HG02852 (cell line): ENCODE measurements around the gene DPT.
A peak's percentile ranks its signal among the peaks of the same experiment; 100 is the strongest.

Source experiments
- ATAC-seq: cut with Tn5 transposase; IDR thresholded peaks from one replicate; pipeline ENCODE4 v1.9.1; 2021; ENCODE audit warnings: mild to moderate bottlenecking, moderate library complexity; ENCODE audit not compliant: unreplicated experiment

DPT gene

DNA sequence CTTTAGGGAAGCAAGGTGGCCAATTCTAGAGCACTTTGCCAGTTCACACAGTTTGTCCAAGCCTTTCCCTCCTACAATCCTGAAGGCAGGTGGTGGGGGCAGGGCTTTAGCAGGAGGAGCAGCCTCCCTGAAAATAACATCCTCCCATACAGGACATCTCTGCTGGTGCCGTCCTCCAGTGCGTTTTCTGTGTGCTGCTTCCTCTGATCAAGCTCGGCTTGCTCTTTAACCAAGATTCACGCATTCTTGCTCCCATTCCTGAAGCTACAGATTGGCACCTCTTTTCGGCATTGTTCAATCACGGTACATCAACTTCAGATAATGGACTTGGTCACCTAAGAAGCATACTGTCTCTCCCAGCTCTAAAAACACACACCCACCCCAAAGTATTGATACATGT is 7.5 kb upstream of the DPT start:
- ATAC-seq: no peak

DNA sequence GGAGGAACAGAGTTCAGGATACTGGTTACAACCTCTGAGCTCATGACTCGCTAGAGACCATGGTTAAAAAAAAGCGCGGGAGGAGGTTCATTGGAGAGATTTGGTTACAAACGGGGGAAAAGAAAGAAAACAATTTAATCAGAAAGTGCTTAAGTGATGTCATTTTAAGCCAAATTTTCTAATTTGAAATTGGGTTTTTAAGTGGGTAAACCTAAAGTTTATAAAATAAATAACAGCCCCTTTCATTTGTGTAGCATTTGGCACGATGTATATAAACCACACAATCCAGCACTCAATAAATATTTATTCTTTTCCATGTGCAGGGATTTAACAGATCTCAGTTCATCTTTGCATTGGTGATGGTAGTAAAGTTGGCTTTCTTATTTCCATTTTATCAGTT is 7.0 kb upstream of the DPT start:
- no peak for ATAC-seq

DNA sequence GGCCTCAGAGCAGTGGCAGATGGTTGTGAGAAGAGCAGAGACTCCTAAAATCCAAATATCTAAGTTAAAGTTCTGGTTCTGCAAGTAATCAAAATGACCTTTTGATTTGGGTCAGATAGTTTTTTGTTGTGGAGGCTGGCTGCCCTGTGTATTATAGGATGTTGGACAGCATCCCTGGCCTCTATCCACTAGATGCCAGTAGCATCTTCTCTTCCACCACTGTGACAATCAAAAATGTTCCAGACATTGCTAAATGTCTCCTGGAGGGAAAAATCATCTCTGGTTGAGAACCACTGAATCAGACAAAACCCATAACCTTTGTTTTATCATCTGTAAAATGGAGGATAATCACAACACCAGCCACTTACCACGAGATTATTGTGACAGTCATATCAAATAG is 5.9 kb upstream of the DPT start:
- ATAC-seq: no peak

DNA sequence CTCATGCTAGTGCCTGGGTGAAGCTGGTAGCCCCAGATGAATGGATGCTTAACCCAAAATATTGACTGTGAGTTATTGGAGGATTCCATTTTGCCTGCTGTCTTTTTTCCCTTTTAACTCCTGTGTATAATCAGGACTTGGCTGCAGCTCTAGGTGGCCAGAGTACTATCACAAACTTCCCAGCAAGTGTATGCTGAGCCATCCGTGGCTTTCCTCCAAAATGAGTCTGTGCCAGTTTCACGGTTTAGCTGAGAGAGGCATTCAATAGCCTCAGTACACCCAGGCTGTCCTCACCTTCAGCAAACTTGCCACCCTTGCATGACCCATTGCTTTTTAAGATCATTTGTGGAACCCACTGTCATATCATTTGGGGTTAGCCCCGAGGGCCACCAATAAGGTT is 5.3 kb upstream of the DPT start:
- no peak for ATAC-seq

DNA sequence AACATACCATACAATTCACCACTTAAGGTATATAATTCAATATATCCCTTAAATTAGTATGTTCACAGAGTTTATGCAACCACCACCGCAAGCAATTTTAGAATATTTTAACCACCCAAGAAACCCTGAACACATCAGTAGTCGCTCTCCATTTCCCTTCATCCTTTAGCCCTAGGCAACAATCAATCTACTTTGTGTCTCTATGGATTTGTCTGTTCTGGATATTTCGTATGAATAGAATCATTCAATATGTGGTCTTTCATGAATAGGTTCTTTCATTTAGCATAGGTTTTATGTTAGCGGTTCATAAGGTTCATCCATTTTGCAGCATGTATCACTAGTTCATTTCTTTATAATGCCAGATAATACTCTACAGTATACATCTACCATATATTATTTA is 4.2 kb upstream of the DPT start:
- no peak for ATAC-seq

DNA sequence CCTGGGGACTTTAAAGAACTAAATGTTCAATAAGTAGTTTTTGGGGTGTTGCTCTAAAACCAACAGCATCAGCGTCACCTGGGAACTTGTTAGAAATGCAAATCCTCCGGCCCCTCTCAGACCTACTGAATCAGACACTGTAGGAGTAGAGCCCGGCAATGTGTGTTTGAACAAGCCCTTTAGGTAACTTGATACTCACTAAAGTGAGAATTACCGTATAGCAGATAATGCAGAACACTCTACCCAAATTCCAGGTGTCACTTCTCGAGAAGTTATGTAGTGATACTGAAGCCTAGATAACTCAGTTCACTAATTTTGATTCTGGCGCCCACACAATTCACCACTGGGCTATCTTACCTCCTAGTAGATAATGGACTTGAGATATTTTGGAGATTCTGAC is 3.7 kb upstream of the DPT start:
- ATAC-seq: no peak

DNA sequence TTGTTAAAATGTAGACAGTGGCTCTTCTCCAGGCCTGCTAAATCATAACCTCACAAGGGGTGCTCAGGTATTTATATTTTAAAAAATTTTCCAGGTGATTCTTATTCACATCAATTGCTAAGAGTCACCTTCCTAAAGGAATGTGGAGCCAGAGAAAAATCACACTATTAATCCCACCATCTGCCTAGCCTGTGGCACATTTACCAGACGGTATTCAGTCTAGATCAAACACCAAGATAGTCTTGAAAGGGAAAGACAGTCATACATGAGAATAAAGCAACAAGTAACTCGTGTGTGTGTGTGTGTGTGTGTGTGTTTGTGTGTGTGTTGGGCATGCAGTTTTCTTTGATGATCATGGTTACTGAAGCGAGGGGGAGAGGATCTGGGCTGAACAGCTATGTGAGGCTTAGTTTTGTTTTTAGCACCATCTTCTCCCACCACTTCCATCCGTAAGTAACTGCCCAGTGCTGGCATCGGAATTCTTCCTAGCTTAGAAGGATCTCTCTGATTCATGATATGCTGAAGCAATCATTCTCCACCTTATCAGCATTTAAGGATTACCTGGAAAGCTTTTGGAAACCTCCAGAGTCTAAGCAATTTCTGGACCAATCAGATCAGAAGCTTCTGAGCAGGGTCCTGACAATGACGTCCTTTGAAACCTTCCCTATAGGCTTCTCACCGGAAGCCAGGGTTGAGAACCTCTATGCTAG is 2.4 kb upstream of the DPT start:
- no peak for ATAC-seq

DNA sequence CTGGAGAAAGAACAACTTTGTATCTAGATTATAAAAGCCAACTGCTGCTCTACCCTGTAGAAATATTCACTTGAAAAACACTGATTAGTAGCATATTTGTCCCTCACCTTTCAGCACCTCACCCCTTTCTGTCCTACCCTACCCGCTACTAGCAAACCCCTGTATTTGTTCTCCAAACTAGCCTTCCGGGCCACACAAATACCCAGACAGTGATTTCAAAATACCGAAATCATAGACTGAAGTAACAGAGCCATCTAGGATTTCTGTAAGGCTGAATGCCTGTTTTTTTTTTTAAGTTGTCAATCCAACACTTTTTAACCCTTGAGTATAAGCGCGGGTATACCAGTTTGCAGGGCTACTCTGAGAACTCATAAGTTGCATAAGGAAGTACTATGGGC is 398 bp upstream of the DPT start:
- no peak for ATAC-seq

DNA sequence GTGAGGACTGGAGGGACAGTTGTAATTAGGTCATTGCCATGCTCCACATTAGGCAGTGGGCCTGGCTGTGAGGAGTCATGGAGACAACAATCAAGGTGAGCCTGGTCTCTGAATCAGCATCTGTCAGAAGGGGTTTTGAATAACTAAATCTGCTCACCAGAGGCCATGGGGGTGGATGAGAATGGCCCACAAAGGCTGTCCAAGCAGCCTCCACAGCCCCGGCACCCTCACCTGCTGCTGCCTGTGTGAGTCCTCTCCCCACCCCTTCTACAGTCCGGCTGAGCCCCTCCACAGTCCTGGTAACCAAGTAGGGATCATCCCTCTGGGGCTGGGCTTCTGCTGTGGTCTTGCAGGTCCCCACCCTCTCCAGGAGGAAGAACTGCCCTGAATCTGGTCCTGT is 2.3 kb downstream of the DPT start:
- ATAC-seq: no peak

DNA sequence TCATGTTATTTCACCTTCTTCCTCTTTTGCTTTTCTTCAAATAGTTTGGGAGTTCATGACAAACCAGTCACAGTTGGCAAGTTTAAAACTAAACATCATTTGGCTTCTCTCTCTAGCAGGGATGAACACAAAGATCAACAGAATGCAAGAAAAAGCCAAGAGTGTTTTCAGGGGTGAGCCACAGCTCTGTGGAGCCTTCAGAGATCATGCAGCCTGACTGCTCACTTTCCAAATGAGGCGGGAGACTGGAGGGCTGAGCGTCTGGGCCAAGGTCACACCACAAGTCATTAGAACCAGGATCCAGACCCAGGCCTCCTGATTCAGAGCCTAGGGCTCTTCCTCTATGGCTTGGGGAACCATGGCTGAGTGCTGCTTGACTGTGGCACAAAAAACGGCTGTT is 2.7 kb downstream of the DPT start:
- ATAC-seq: no peak

DNA sequence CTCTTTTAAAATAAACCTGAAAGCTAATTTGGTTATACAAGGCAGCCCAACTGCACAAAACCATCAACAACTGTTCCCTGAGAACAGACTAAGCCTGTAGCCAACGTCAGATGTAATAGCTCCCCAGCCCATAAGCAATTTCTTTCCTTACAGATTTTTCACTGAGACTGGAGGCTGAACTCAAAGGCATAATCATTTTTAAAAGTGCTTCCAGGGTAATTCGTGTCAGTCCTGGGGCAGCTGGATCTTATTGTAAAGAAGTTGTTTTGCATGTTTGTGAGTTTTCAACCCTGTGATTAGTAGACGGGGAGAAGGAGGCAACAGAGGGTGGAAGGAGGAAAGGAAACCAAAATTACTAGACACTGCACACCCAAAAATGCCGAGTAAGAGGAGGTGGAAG is 3.2 kb downstream of the DPT start:
- ATAC-seq: peak; percentile 45

DNA sequence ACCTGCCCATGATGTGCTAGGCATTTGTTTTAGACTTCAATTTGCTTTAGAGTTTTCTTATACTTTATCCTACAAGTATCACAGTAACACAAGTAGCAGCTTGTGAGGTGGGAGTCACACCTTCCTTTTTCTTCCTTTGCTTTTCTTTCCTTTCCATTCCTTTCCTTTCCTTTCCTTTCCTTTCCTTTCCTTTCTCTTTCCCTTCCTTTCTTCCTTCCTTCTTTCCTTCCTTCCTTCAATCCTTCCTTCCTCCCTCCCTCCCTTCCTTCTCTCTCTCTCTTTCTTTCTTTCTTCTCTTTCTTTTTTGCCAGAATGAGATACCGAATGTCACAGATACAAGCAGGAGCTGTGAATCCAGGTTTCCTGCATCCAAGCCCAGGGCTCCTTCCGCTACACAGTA is 3.9 kb downstream of the DPT start:
- ATAC-seq: no peak

DNA sequence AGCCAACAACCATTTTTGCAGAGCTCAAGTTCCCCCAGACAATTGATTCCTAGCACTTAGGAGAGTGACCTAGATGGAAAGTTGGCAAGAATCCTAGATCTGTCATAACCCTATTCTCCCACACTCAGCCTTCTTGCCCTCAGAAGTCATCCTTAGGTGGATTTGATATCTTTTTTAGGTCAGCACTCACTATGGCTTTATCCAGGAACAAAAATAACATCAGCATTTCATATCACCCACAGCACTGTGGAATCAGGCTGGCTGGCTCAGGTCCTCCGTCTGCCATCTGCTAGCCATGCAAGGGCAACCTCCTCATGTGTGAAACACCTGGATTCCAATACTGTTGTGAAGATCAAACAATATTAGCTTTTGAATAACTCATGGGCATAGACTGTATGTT is 6.0 kb downstream of the DPT start:
- ATAC-seq: no peak

DNA sequence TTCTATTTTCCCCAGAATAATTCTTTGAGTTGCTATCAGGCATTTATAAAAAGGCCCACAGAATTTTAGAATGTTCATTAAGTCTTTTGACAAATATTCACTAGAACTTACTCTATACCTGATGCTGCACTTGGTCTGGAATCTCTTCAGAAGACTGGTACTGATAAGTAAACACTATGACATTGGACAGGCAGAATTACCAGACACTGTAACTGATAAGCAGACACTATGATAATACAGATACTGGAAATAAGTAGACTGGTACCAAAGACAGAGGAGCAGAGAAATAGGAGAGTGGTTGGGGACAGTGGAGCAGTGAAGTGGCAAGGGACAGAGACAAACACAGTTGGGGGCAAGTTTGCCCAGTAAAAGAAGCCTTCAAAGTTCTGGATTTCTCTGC is 8.2 kb downstream of the DPT start:
- ATAC-seq: no peak

DNA sequence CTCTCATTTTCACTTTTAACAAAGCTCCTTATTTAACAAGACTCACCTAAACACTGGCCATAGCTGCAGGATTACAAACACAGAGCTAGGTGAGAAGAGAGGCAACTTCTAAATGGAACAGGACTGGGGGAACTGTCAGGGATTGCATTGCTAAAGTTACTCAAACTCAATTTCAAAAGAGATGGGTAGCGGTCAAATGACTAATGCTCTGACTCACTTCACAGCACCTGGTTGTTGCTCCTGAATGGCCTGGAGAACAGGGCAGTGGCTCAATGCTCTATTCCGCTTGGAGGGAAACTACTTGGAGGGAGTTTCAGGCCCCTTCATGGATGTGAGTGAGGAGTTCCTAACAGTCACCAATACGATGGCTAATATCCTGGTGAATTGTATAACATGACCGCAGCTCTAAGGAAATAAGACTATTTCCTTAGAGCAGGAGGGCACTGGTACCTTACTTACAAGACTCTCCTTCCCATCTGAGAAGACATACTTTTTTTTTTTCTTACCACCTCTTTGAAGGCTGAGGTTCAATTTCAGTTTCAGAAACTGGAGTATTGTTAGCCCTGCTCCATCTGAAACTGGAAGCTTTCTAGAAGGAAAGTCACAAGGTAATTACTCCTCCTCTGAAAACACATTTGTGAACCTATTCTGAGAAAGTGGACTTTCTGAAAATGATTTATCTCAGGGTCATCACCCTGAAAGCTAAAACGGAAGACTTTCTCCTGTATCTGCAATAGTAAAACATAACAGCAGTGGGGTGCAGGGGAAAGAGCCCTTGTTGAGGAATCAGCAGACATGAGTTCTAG is 9.5 kb downstream of the DPT start:
- ATAC-seq: peak; percentile 81

DNA sequence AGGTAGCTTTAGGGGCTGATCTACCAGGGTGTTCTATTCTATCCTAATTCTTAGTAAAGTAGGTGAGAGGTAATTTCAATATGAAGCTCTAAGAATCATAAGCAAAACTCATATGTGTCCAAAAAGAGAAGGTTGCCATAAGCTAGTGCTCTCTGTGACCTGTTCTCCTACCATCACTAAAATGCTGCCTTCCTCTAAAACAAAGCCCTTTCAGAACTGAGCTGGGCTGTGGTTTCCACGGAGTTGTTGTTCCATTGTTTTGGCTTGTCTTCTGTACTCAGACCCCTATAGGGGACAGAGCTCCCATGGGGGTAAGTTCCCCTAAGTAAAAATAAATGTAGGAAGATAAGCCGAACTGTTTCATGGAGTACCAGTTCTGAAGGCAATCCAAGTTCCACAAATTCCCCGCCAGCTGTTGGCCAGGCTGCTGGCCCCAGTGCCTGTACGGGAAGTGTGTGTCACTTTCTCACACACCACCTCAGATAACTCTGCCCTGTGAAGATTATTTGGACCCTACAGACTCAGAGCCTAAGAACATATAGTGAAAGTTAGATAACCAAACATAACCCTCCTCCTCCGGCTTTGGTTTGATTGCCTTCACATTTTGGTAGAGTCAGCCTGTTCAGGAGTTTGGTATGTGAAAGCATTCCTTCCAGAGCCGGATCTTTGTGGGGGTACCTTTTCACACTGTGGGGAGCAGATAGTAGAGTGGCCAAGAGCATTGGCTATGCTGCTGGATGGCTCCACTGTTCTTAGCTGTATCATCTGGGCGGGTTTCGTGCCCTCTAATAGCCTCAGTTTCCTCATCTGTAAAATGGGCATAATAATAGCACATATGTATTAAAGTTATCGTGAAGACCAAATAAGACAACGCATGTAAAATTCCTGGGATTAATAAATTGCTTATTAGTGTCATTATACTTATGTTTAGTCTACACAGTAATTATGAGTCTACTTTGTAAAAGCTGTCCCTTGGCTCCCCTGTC is 10.8 kb downstream of the DPT start:
- no peak for ATAC-seq

DNA sequence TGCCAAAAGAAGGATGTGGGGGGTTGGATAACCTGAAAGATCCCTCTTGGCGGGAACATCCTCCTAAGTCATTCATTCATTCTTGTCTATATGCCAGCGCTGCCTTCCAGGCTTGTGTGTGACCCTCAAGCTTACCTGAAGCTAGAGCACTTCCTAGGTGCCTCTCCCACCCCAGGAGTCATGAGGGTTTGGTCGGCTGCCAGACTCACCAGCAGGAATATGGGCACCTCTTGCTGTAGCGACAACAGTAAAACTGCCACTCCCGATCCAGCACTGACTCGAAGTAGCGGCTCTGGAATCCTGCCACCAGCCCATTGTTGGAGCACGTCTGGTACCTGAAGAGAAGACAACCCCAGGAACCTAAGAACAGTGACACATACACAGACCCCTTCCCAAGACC is 15.0 kb downstream of the DPT start:
- ATAC-seq: no peak

DNA sequence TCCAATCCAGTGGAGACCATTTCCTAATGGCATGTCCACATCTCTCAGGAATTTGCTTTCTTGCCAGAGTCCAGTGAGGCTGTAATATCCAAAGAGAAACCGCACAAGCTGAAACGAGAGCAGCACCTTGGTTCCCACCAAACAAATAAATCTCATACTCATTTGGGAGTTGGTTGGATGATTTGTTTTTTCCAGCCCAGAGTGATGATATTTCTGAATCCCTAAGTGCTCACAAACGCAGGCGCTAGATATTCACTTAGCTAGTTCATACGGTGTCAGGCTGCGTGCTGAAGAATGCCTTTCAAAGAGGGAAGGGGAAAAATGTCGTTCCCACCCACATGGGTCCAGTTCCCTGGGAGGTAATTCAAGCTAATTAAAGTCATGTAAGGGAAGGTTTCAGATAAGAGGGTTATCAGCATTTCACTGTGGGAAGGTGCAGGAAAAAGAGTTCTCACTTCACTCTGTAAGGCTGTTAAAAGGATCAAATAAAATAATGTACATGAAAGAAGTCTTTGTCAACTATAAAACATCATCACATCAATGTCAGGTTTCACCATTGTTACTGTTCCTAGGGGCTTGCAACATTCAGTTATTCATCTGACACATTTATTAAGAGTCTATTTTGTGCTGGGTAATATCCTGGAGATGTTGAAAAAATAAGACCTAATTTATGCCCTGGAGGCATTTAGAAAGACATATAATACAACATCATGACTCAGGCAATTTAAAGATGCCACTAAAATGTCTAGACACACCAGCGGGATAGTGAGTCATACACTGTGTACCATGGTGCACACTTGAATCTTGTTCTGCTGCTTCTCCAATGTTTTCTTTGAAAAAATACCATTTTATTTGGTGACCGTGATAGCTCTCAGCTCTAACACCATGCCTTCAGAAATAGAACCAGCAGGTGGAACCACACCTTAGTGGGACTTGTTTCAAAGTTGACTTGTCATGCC is 19.3 kb downstream of the DPT start:
- ATAC-seq: no peak

DNA sequence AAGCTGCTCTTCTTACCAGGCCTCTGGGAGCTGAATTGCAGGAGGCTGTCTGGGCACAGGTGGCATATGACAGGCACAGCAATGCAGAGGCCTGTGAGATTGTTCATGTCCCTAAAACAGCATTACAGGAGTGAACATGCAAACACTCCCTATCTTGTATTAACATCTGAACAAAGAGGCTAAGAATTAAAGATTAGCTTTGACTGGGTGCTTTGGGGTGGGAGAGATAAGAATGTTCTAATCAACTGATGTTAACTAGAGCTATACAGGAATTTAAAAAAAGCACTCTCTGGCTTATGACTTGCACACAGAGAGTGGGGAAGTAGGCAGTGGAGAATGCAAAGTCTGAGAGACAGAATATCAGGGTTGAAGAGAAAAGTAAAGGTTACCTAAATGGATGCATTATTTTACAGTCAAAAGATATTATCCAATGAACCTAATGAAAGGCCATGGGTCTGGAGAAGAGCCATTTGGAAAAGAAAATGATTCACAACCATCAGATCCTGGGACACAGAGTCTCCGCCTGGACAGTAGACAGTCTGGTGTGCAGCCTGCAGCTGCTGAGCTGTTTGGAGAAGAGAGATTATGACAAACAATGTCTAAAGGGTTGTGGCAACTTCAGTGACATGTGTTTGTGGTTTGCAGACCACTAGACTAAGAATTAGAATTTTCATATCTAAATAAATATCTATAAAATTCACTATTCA is 20.2 kb downstream of the DPT start:
- no peak for ATAC-seq
